Activated CD4-positive, CD25-positive, alpha-beta regulatory T cell treated with anti-CD3 and anti-CD28 coated beads, Interleukin-2, amount 50 U/mL, for 16 hours (primary cell): ENCODE results near the gene DACH1.

Experiments used
- DNase-seq: peaks from one replicate; pipeline ENCODE4 v3.0.0-alpha.2; 2020; ENCODE audit warnings: low read depth, low spot score

DACH1 gene

DNA sequence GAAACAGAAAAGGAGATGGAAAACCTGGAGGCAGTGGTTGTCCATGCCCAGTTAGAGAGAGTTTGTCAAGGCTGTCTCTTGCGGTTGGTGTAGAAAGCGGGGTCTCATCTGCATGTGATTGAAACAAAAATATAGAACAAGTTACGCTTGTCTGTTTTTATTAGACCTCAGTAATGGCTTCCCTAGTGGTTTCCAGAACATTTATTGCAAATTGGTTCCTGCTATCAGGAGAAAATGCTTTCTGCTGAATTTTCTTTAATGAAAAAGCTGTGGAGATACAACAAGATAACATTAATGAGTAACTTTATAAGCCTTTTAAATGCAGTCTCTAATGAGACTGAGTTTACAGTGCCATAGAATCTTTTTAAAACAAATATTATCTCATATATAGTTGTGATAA lies 378.0 kb downstream of the DACH1 start:
- DNase-seq = no peak

DNA sequence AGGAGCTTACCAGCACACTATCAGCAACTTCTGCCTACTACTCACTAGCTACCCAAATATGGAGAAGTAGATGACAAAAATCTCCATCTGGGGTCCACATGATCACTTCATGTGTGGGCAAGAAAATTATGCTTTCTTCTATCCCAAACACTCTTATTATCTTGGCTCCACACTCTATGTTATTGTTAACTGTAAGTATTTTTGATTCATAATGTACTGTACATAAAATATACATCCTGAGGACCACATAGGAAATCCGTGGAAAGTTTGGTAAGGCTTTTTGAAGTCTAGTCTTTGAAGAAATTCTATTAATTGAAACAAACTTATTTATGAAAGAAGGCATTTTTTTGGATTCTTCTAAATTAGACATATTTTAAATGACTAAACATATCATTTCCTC lies 378.8 kb downstream of the DACH1 start:
- no peak for DNase-seq

DNA sequence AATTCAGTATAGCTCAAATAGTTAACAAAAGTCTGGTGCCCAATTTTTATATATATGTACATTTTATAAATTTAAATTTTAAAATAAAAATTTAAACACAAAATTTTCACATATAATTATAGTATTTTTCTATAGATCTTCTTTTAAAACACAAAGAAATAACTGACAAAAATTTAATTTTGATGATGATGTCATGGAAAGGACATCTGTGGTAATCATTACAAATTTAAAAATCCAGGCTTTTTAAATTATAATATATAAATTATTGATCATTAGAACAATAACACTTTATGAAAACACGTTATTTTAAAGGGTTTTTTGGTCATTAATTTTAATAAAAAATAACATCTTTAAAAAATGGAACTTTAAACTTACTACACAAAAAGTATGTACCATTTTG lies 381.1 kb downstream of the DACH1 start:
- DNase-seq = no peak

DNA sequence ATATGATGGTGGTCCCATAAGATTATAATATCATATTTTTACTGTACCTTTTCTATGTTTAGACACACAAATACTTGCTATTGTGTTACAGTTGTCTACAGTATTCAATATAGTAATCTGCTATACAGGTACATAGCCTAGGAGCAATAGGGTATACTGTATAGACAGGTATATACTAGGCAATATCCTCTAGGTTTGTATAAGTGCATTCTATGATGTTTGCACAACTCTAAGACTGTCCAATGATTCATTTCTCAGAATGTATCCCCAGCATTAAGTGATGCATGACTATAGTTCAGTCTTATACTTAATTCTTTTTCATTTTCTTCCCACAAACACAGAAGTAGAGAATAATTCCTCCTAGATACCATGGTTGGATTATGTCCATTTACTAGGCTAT lies 383.3 kb downstream of the DACH1 start:
- DNase-seq = no peak

DNA sequence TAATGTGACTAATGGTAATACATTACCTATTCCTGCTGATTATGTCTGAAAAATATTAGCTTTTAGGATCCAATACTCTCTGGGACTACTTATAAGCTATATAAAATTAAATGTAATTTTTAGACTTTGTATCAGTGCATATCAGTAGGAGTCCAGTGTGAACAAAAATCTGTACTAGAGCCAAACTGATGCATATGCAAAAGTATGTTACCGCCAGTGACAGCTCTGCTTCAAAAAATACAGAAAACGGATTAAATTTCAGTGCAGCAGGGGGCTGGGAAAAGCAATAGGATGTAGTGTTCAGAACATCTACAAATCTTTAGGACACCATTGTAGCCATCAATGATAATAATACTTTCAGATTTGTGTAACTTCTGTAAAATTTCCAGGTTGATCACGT lies 385.5 kb downstream of the DACH1 start:
- no peak for DNase-seq

- DNase-seq = no peak
These were observed 386.0 kb downstream of the DACH1 start for GRCh38 chr13:71481046-71481445.

DNA sequence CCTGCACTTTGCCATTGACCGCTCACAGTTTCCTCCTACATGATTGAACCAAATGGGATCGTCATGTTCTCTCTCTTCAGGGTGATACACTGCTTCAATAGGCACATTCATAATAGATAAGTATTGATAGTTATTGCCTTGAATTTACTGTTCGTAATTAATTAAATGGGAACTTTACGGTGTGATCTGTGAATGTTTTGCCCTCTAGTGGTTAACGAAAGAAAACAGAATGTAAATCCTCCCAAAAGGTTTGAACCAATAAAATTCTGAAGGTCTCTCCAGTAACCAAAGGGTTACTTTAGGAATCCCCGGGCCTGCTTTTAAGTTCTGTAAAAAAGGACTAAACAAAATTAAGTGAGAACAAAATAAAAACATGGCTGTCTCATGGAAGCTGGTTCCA lies 389.3 kb downstream of the DACH1 start:
- DNase-seq = no peak

GRCh38 chr13:71474936-71475335 lies 392.1 kb downstream of the DACH1 start:
- no peak for DNase-seq

DNA sequence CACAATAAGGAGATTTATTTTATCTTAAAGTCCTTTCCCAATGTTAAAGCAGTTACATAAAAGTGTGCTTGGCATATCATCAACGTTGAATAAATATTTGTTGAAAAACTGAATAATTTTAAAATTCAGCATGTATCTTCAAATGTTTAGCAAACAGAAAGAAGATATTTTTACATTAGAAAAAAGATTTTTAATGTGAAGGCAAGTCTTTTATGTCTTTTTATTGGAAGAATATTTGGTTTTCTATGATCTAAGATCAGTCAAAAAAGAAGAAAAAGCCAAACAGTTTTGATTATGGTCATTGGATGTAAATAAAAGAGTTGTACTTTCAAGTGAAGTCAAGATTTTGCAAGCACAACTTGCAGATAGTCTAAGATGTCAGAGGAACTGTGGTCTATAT lies 397.4 kb downstream of the DACH1 start:
- no peak for DNase-seq

DNA sequence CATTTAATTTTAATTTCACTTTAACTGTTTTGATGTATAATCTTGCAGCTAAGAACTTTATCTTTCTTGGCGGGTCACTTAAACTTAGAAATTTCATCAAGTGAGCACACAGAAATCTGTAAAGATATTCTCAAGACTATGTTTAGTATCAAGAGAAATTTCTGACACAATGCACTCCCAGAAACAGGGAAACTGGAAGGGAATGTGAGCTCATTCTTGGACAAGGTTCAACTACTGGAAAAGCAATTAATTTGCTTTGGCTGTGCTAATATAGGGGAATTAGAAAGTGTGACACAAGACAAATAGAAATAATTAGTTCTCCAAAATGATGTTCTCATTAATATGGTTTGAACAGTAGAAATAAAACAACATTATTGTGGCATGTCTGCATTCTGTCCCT lies 402.3 kb downstream of the DACH1 start:
- no peak for DNase-seq

- DNase-seq = no peak
These were observed 405.1 kb downstream of the DACH1 start for GRCh38 chr13:71461892-71462291.

GRCh38 chr13:71460211-71460610 lies 406.8 kb downstream of the DACH1 start:
- no peak for DNase-seq

DNA sequence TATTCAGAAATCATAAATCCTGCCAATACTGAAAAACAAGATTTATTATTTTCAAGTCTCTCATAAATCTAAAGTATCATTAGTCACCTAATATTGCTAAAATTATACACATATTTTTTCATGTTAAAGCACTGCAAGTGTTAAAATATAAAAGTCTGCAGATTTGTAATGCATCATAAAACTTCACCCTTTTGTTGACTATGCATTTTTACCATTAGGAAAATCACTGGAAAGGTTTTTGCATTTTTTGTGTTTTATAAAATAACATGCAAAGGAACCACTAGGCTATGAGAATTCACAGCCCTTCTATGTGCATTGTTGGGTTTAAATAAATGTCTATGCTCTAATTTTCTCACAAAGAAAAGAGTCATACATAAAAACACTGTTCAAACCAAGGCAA lies 407.3 kb downstream of the DACH1 start:
- no peak for DNase-seq

GRCh38 chr13:71457645-71458044 lies 409.4 kb downstream of the DACH1 start:
- no peak for DNase-seq

GRCh38 chr13:71456136-71456535 lies 410.9 kb downstream of the DACH1 start:
- DNase-seq = no peak

DNA sequence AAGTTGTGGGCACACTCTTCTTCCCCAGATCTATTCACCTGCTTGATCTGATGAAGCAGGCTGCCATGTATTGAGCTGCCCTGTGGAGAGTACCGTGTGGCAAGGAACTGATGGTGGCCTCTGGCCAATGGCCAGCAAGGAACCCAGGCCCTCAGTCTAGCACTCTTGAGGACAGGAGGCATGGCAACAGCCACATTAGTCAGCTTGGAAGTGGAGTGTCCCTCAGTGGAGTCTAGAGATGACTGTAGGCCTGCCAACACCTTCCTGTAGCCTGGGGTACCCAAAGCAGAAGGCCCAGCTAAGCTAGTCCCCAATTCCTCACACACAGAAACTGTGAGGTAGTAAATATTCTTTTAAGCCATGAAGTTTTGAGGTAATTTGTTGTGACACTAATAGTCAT lies 412.5 kb downstream of the DACH1 start:
- no peak for DNase-seq

- DNase-seq = no peak
These were observed 418.8 kb downstream of the DACH1 start for GRCh38 chr13:71448080-71448630.

DNA sequence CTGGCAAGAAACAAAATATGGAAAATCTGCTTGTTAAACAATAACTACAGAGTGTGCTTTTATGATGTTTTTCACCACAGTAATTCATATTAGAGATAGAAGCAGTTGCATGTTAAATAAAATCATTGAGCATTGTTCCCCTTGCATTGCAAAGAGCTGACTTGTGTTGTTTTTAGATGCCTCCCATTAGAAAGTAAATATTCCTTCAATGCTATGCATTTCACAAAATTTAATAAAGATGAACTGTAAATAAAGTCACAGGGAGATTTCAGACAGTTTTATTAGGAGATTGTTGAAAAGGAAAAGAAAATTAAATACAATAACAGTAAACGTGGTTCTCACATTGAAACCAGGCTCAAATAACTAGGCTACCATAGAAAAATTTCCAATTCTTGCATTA lies 429.3 kb downstream of the DACH1 start:
- DNase-seq = no peak

DNA sequence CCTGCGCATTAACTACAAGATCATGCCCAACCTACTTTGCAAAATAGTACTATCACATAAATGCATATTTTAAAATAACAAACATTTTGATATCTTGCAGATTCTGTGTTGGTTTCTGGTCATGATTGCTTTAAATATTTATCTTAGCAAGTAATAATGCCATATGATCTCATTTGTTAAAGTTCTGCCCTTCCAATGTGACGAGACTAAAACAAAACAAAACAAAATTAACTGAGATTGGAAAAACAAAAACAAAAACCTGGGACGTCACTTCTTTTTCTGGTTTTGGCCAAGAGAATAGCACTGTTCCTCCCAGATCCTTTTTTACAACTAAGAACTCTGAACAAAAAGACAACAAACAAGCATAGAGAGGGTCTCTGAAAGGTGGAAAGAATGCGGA lies 436.3 kb downstream of the DACH1 start:
- no peak for DNase-seq

- no peak for DNase-seq
These were observed 449.8 kb downstream of the DACH1 start for GRCh38 chr13:71417205-71417604.

DNA sequence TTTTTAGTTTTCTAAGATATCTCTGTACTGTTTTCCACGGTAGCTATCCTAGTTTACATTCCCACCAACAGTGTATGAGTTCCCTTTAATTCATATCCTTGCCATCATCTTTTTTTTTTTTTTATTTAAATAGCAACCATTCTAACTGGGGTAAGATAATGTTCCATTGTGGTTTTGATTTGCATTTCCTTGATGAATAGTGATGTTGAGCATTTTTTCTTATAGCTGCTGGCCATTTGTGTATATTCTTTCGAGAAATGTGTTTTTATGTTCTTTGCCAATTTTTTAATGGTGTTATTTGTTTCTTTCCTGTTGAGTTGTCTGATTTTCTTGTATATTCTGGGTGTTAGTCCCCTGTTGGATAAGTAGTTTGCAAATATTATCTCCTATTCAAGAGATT lies 454.8 kb downstream of the DACH1 start:
- DNase-seq = no peak

GRCh38 chr13:71408416-71408815 lies 458.6 kb downstream of the DACH1 start:
- no peak for DNase-seq

GRCh38 chr13:71399631-71400215 lies 467.3 kb downstream of the DACH1 start:
- no peak for DNase-seq

GRCh38 chr13:71396149-71396548 lies 470.9 kb downstream of the DACH1 start:
- DNase-seq = no peak
